ENCODE results near the gene NFATC2. TPM values are rescaled to one million over a fixed set of nuclear protein-coding genes. Genes with fewer than 3 reads are reported as not detected.

The NFATC2 gene
- total RNA-seq, 1 donor from 2014 or later, result 4.2 TPM

GRCh38 chr20:51531712-51532456 lies 10.6 kb downstream of the NFATC2 start:
- DNase-seq, result no peak
- TF ChIP-seq CTCF (IDR thresholded peaks at IDR 0.05; ENCODE audit: borderline replicate concordance), result no peak
- Histone ChIP-seq H3K27ac (replicated peaks) (peak overlapping the region; percentile 82), H3K9me3 (replicated peaks) (no peaks in the 10 kb centered on the region), H3K36me3 (no peaks in the 10 kb centered on the region), H3K4me1 (peaks cover 50% of the 10 kb centered on the region), H3K4me3 (peak overlapping the region; percentile 32), H3K27me3 (ENCODE audit: low read depth) (no peaks in the 10 kb centered on the region)
- intact Hi-C loops (cut with micrococcal nuclease), result no loop called here

- Histone ChIP-seq H3K9me3 (replicated peaks) (no peaks in the 10 kb centered on the region), H3K4me3 (no peak overlapping the region), H3K27me3 (ENCODE audit: low read depth) (no peaks in the 10 kb centered on the region), H3K36me3 (no peaks in the 10 kb centered on the region), H3K27ac (replicated peaks) (no peak overlapping the region), H3K4me1 (peaks cover 45% of the 10 kb centered on the region)
- no peak for TF ChIP-seq CTCF (IDR thresholded peaks at IDR 0.05; ENCODE audit: borderline replicate concordance)
- no peak for DNase-seq
- intact Hi-C loops (cut with micrococcal nuclease), result no loop called here
Measured at GRCh38 chr20:51531141-51531710, 11.3 kb downstream of the NFATC2 start.

DNA sequence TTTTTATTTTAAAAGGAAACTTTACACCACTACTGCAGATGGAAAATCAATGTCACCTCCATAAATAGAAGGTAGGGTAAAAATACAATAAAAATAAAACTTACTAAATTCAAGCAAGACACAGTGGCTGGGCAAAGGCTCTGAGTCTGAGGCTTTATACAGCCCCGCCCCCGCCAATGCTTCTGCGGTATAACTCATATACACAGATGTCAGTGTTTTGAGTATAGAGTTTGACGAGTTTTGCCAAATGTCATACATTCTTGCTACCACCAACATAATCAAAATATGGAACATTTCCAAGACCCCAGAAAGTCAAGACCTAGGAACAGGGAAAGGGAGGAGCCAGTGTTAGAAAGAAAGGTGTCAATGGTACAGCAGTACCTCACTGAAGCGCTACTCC lies 12.8 kb downstream of the NFATC2 start:
- H3K27ac ChIP-seq (replicated peaks), result no peak overlapping the region
- H3K27me3 ChIP-seq (ENCODE audit: low read depth), result no peaks in the 10 kb centered on the region
- no peak for TF ChIP-seq CTCF (IDR thresholded peaks at IDR 0.05; ENCODE audit: borderline replicate concordance)
- no peak overlapping the region for H3K4me3 ChIP-seq
- intact Hi-C loops (cut with micrococcal nuclease), result no loop called here
- H3K36me3 ChIP-seq, result no peaks in the 10 kb centered on the region
- DNase-seq, result no peak
- H3K9me3 ChIP-seq (replicated peaks), result no peaks in the 10 kb centered on the region
- peaks cover 53% of the 10 kb centered on the region for H3K4me1 ChIP-seq

DNA sequence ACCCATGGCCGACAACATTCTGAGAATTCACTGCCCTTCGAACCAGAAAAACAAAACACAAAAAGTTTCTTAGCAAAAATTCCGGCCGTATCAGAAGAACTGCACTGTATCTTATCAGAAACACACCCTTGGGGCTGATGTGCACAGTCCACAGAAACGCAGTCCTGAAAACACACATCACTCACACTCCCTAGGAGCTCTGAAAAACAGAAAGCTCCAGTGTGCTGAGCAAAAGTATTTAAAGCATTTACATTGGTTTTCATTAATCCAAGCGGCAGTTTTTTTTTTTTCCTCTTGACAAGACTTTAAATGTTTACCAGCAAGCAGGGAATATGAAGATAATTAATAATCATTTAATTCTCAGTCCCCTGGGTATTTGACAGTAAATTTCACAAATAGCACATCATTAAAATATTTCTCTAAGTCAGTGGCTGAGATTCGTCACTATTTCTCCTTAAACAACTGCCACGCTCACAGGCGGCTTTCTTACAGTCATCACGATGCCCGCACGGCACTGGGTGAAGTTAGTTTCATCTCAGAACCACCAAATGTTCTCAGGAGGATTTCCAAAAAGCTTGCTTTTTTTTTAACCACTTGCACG lies 13.3 kb downstream of the NFATC2 start:
- intact Hi-C loops (cut with micrococcal nuclease), result no loop called here
- Histone ChIP-seq H3K9me3 (replicated peaks) (no peaks in the 10 kb centered on the region), H3K27ac (replicated peaks) (no peak overlapping the region), H3K4me3 (no peak overlapping the region), H3K36me3 (no peaks in the 10 kb centered on the region), H3K4me1 (peaks cover 53% of the 10 kb centered on the region), H3K27me3 (ENCODE audit: low read depth) (no peaks in the 10 kb centered on the region)
- no peak for TF ChIP-seq CTCF (IDR thresholded peaks at IDR 0.05; ENCODE audit: borderline replicate concordance)
- no peak for DNase-seq

DNA sequence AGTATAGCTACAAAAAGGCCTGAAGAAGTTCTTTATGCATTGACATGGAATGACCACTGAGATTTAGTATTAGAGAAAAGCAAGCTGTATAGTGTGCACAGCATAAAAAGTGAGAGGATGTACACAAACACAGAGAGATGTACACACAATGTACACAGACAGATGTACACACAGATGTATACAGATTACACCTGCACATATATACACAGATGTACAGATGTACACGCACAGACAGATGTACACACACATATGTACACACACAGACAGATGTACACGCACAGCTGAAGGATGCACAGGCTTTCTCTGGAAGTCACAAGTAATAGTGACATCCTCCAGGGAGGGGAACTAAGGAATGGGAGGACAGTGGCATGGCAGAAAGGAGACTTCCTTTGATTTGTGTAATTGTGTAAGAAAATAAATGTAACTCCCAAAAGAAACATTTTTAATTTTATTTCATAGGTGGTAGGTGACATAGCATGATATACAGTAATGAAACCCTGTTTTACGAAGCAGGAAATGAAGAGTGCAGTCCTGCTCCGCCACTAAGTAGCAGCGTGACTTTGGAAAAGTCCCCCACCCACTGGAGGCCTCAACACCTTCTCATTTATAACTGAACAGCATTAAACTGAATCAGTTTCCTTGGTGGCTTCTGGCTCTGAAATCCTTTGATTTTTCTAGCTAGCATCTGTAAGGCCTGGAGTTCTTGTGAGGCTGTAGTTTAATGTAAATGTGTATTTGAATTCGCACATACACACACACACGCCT lies 14.1 kb downstream of the NFATC2 start:
- intact Hi-C loops (cut with micrococcal nuclease), result no loop called here
- H3K4me3 ChIP-seq, result no peak overlapping the region
- no peak for TF ChIP-seq CTCF (IDR thresholded peaks at IDR 0.05; ENCODE audit: borderline replicate concordance)
- no peak overlapping the region for H3K27ac ChIP-seq (replicated peaks)
- peaks cover 49% of the 10 kb centered on the region for H3K4me1 ChIP-seq
- H3K27me3 ChIP-seq (ENCODE audit: low read depth), result no peaks in the 10 kb centered on the region
- H3K9me3 ChIP-seq (replicated peaks), result no peaks in the 10 kb centered on the region
- DNase-seq, result no peak
- no peaks in the 10 kb centered on the region for H3K36me3 ChIP-seq
